Measurements from ENCODE around the gene COQ4.
"Not testable (repeated sequence)": the region's sequence is repeated elsewhere in the genome, so short reads cannot be mapped to it uniquely, and the experiment has no call there.

COQ4 gene

GRCh38 chr9:128304136-128304970, 18.3 kb upstream of the COQ4 start:
- DNase-seq, result no peak

- no peak for DNase-seq
Observed at GRCh38 chr9:128304971-128305288, 17.7 kb upstream of the COQ4 start.

GRCh38 chr9:128309551-128309950, 13.1 kb upstream of the COQ4 start:
- no peak for DNase-seq

- DNase-seq, result no peak
Observed at GRCh38 chr9:128310461-128310860, 12.2 kb upstream of the COQ4 start.

DNA sequence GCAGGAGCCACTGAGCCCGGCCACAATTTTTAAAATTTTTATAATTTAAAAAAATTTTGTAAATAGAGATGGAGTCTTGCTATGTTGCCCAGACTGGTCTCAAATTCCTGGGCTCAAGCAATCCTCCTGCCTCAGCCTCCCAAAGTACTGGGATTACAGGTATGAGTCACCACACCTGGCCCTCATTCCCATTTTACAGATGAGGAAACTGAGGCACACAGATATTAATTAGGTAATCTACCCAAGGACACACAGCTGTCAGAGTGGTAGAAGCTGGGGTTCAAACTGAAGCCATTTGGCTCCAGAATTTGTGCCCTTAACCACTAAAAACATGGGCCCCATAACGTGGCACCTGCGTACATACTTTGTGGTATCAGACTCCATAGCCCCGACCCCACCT, 7.9 kb upstream of the COQ4 start:
- DNase-seq, result no peak

GRCh38 chr9:128316421-128316820, 6.2 kb upstream of the COQ4 start:
- DNase-seq, result no peak

DNA sequence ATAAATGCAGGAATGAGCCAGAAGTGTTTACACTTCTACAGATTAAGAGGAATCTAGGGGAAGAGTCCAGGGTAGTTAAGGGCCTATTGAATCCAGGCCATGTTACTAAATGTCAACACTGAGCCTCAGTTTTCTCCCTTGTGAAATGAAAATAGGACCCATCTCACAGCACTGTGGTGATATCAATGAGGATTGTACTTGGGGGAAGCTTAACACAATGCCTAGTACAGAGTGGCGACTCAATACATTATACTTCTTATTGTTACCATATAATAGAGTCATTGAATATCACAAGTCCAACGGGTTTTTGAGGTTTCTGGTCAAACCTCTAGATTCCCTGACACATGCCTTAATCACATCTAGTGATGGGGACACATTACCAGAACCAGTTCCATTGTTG, 5.0 kb upstream of the COQ4 start:
- DNase-seq, result no peak

- no peak for DNase-seq
Observed at GRCh38 chr9:128321343-128321742, 1.3 kb upstream of the COQ4 start.

GRCh38 chr9:128321879-128322403, 698 bp upstream of the COQ4 start:
- no peak for DNase-seq

DNA sequence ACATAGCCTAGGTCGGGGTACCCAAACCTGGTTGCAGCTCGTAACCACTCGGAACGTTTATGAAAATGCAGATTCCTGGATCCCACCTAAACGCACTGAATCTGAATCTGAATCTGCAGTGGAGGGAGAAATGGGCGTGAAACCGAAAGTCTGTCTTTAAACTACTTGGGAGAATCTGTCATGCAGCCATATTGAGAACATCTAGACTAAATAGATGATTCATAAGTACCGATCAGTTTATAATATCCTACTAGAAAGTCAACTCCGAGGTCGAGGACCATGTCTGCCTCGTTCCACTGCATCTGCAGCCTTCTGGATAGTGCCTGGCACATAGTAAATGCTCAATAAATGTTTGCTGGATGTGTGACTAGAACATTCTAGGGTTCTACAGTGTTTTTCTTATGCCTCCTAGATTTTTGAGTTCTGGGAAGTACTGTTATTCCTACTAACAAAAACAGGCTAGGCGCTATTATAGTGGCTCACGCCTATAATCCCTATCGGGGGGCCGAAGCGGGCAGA, 632 bp downstream of the COQ4 start:
- DNase-seq, result no peak

DNA sequence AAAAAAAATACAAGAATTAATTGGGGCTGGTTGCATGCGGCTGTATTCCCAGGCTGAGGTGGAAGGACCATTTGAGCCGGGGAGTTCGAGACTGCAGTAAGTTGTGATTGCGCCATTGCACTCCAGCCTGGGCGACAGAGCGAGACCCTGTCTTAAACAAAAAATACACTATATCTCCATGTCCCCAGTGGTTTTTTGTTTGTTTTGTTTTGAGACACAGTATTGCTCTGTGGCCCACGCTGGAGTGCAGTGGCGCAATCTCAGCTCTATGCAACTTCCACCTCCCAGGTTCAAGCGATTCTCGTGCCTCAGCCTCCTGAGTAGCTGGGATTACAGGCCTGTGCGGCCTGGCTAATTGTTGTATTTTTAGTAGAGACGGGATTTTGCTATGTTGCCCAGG, 1.2 kb downstream of the COQ4 start:
- no peak for DNase-seq

DNA sequence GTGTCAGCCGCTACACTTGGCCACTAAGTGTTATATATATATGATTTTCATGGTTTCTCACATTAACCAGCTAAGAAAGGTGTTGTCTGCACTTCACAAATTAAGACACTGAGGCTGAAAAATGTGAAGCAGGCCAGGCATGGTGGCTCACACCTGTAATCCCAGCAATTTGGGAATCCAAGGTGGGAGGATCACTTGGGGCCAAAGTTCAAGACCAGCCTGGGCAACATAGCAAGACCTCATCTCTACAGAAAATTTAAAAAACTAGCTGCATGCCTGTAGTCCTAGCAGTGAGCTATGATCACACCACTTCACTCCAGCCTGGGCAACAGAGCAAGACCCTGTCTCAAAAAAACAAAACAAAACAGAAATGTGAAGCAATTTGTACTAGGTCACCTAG, 1.8 kb downstream of the COQ4 start:
- DNase-seq, result no peak

DNA sequence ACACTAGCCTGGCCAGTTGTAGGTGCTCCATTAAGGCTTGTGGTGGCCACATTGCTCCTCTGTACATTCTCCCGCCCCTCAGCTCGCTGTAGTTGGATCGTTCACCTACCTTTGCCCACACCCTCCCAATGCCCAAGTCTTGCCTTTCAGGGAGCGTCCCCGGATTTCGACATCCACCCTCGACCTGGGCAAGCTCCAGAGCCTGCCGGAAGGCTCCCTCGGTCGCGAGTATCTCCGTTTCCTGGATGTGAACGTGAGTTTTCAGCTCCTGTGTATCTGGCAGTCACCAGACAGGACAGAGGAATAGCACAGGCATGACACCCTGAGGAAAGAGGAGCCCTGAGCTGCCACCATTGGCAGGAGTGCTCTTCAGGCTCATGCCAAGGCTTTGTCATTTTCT, 3.0 kb downstream of the COQ4 start:
- no peak for DNase-seq

GRCh38 chr9:128333451-128333869, 10.8 kb downstream of the COQ4 start:
- DNase-seq, result no peak

- no peak for DNase-seq
Observed at GRCh38 chr9:128335161-128335560, 12.5 kb downstream of the COQ4 start.

- DNase-seq, result no peak
Observed at GRCh38 chr9:128335914-128336313, 13.3 kb downstream of the COQ4 start.

DNA sequence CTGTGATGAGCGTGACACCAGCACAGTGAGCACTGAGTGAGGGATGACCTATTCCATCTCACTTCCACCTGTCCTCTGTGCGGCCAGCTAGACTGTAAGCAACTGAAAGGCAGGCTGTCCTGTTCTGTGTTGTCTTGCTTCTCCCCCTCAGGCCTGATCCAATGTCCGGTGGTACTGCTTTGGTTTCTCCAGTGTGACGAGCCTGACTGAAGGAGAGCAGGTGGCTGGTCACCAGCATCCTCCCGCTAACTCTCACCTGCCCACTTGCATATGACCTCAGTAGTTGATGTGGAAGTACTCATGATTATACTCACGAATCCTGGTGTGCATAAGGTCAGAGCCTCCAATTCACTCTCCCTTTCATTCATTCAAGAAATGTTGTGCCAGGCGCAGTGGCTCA, 15.3 kb downstream of the COQ4 start:
- DNase-seq, result no peak

DNA sequence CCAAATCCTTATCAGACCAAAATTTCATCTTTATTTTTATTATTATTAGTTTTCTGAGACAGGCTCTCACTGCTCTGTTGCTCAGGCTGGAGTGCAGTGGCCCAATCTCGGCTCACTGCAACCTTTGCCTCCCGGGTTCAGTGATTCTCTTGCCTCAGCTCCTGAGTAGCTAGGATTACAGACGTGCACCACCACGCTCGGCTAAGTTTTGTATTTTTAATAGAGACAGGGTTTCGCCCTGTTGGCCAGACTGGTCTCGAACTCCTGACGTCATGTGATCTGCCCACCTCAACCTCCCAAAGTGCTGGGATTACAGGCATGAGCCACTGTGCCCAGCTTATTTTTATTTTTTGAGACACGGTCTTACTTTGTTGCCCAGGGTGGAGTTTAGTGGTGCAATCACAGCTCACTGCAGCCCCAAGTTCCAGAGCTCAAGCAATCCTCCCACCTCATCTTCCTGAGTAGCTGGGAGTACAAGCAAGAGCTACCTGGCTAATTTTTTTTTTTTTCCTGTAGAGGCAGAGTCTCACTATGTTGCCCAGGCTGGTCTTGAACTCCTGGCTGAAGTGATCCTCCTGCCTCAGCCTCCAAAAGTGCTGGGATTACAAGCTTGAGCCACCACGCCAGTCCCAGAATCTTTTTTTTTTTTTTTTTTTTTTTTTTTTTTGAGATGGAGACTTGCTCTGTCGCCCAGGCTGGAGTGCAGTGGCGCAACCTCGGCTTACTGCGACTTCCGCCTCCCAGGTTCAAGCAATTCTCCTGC, 16.4 kb downstream of the COQ4 start:
- DNase-seq, result not testable (repeated sequence)

- DNase-seq, result peak; percentile 97
Observed at GRCh38 chr9:128339761-128340690, 17.4 kb downstream of the COQ4 start, which contains the start of gene SLC27A4. TSS of gene SLC27A4 (plus strand) at chr9:128340527. CDS start at chr9:128343133, 2,606 bp downstream.

GRCh38 chr9:128340691-128341434, 18.2 kb downstream of the COQ4 start:
- peak; percentile 39 for DNase-seq

- DNase-seq, result peak; percentile 88
Observed at GRCh38 chr9:128341435-128341849, 18.8 kb downstream of the COQ4 start.
